GM19395 (cell line): ENCODE measurements around the gene PDRG1.
A peak's percentile ranks its signal among the peaks of the same experiment; 100 is the strongest.

Experiments used
- ATAC-seq: cut with Tn5 transposase; IDR thresholded peaks from one replicate; pipeline ENCODE4 v1.9.1; 2021; ENCODE audit warnings: mild to moderate bottlenecking, moderate library complexity; ENCODE audit not compliant: unreplicated experiment

The PDRG1 gene

DNA sequence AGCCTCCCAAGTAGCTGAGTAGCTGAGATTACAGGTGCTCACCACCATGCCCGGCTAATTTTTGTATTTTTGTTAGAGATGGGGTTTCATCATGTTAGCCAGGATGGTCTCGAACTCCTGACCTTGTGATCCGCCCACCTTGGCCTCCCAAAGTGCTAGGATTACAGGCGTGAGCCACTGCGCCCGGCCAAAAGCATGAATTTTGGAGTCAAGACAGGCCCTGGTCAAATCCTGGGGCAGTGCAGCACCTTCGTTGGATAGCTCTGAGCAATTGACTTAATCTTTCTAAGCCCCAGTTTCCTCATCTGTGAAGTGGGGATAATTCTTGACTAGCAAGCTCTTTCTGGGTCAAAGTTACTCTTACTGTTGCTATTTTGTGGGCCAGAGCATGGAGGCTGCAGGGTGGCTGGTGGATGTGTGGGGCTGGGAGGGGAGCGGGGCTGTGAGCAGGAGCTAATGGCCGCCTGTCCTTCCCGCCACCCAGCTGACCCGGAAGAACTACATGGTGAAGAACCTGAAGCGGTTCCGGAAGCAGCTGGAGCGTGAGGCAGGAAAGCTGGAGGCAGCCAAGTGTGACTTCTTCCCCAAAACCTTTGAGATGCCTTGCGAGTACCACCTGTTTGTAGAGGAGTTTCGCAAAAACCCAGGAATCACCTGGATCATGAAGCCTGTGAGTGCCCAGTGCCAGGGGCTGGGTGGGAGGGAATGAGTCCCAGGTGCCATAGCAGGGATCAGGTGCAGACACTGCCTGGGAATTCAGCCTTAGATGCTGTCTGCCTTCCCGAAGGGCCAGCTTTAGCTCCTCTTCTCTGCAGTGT lies 42.4 kb downstream of the PDRG1 start:
- no peak for ATAC-seq

DNA sequence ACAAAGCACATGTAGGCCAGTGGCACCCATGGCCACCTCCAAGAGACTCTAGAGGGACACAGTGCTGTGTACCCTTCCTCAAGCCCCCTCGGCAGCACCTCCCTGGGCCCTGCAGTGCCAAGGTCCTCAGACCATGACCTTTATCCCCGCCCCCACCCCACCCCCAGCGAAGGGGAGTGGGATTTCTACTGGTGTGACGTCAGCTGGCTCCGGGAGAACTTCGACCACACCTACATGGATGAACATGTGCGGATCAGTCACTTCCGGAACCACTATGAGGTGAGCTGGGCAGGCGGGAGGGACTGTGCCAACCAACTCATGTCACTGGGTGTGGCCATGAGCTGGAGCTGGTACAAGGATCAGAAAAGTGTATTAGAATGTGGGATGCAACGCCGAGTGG lies 43.4 kb downstream of the PDRG1 start:
- no peak for ATAC-seq

DNA sequence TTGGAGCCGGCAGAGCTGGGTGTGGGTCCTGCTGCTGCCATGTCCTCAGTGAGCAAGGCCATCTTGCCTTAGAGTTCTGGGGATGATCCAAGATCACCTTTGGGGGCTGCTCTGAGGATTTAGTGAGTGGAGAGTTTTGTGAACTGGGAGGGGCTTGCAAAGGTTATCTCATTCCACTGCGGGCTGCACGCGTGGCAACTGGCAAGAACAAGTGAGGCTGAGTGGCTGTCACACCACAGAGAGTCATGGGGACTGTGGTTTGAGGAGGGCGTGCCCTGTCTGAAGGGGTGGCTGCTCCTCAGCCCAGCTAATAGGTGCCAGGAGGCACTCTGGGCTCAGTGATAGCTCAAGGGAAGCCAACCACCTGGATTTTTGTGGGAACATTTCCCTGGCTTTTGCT lies 43.8 kb downstream of the PDRG1 start:
- ATAC-seq: no peak

DNA sequence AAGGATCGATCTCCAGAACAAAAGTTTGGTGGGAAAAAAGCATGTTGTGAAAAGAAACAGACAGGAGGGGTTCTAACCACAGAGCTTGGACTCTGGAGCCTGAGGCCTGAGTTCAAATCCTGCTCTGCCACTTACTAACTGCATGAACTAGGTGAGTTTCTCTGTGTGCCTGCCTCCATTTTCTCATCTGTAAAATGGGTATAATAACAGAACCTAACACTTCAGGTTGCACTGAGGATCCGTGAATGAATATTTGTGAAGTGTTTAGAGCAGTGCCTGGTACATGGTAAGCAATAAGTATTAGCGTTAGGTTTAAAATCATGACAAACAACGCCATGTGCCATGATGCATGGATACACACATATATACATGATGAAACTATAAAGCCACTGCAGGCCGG lies 44.8 kb downstream of the PDRG1 start:
- ATAC-seq: no peak

DNA sequence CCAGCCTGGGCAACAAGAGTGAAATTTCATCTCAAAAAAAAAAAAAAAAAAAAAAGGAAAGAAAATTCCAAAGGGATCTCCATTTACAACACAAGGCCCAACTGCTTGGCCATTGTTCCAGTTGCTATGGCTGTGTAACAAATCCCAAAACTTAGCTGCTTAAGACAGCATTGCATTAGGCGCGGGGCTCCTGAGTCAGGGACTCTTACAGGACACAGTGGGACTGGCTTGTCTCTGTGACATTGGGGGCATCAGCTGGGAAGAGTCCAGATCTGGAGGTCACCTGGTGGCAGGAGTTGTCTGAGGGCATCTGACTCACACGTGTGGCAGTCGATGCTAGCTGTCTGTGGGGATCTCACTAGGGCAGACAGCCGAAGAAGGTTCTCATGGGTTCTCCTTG lies 45.8 kb downstream of the PDRG1 start:
- no peak for ATAC-seq

DNA sequence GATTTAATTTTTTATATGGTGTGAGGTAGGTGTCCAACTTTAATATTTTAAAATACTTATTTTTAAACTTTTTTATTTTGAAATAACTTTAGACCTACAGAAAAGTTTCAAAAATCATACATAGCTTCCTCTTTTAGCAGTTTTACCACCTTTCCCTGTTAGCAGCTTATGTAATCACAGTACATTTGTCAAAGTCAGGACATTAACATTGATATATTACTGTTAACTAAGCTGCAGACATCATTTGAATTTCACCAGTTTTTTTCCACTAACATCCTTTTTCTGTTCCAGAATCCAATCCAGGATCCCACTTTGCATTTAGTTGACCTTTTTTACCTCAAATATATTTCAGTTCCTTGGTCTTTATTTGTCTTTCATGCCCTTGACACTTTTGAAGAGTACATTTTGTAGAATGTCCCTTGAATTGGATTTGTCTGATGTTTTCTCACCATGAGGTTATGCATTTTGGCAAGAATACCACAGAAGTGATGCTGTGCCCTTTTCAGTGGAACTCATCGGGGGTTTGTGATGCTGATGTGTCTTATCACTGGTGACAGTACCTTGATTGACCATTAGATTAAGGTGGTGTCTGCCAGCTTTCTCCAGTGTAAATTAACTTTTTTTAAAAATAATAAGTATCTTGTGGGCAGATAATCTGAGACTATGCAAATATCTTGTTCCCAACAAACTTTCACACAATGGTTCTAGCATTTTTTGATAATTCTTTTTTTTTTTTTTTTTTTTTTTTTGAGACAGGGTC lies 48.0 kb downstream of the PDRG1 start:
- ATAC-seq: no peak

DNA sequence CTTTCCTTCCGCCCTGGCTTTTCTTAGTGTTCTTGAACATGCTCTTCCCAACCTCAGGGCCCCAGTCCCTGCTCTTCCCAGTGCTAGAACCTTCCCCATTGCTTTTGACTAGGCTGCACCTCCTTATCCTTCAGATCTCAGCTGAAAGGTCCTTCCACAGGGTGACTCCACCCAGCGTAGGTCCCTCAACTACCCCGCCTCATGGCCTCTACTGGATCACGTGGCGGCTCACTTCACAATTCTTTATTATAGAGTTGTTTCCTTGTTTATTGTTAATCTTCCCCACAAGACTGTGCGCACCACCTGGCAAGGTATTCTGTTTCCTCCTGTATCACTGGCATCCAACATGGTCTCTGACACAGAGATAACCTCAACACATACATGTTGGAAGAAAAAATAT lies 50.2 kb downstream of the PDRG1 start:
- no peak for ATAC-seq

DNA sequence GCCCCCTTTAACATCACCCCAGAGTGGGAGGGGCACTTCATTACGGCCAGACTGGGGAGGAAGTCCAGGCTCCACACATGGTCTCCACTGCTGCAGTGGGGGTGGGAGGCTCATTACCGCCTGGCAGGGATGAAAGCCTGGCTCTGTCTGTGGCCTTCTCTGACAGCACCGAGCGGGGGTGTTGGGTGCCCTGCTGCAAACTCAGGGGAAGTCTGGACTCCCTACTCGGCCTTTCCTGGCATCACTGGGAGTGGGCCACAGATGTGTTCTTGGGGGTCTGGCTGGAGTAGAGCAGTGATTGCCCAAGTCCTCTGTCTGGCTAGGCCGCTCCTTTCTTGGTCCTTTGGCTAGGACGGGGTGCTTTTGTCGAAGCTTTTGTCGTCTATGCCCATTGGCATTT lies 54.3 kb downstream of the PDRG1 start:
- ATAC-seq: no peak

DNA sequence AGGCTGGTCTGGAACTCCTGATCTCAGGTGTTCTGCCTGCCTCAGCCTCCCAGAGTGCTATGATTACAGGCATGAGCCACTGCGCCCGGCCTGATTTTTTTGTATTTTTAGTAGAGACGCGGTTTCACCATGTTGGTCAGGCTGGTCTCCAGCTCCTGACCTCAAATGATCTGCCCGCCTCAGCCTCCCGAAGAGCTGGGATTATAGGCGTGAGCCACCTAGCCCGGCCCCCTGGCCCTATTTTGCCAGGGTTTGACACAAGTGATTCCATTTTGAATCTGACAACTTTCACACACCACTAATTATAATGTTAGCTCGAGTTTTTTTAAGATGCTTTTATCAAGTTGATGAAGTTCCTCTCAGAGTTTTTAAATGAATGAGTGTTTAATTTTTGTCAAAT lies 55.8 kb downstream of the PDRG1 start:
- no peak for ATAC-seq

DNA sequence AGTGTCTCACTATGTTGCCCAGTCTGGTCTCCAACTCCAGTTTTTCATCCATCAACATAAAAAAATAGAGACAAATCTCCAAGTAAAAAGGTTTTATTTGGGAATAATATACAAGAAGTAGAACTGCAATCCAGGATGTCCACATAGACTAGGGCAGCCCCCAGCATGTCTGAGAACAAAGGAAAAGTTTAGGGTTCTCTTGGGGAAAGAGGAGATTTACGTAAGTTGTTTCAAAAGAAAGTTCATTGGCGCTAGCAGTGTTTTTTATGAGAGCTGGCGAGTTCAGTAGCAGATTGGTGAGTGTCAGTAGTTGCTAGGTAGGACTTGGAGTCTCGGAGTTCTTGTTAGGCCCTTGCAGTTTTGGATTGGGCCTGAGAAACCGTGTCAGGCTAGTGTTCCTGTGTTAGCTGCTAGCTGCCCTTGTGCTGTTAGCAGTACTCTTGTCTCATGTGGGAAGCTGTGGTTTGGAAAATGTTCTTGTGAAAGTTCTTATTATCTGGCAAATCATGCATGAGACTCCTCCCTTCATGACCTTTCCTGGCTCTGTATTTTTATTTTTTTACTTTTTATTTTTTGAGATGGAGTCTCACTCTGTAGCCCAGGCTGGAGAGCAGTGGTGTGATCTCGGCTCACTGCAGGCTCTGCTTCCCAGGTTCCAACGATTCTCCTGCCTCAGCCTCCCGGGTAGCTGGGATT lies 56.7 kb downstream of the PDRG1 start:
- peak; percentile 99 for ATAC-seq
